HepG2 (cell line): ENCODE data around the gene ACTR1A.

ENCODE experiments used
- EZH2 ChIP-seq: conservative IDR thresholded peaks from 2 replicates; pipeline ENCODE4 v1.6.1; 2012; ENCODE audit warnings: mild to moderate bottlenecking, low read depth, low read length, moderate library complexity
- NFE2L1 ChIP-seq: sonication (generic); formaldehyde crosslinking; IDR thresholded peaks from 2 replicates; pipeline ENCODE4 v1.4.0; 2020; ENCODE audit warnings: missing genetic modification reagents, mild to moderate bottlenecking, borderline replicate concordance
- POLR2A ChIP-seq, 2 experiments: IDR thresholded peaks; 2 replicates each; pipeline ENCODE4 v1.6.1; 2011; ENCODE audit warnings: low read depth in 2 of 2, low read length in 2 of 2, mild to moderate bottlenecking in 1 of 2, moderate library complexity in 1 of 2; ENCODE audit not compliant: insufficient read depth in 1 of 2
- REPIN1 ChIP-seq: sonication (generic); formaldehyde crosslinking; IDR thresholded peaks from 2 replicates; pipeline ENCODE4 v1.8.0; 2022; ENCODE audit warnings: missing genetic modification reagents, low read depth, mild to moderate bottlenecking, borderline replicate concordance
- THAP11 ChIP-seq: IDR thresholded peaks from 2 replicates; pipeline ENCODE4 v1.6.1; 2016; ENCODE audit warnings: missing biosample characterization, missing genetic modification reagents
- THYN1 ChIP-seq: sonication (generic); formaldehyde crosslinking; IDR thresholded peaks from 2 replicates; pipeline ENCODE4 v1.8.1; 2023; ENCODE audit warnings: low read depth, mild to moderate bottlenecking, moderate library complexity, missing genetic modification reagents, borderline replicate concordance
- ZBTB8A ChIP-seq: sonication (generic); formaldehyde crosslinking; IDR thresholded peaks from 2 replicates; pipeline ENCODE4 v1.4.0; 2020; ENCODE audit warnings: mild to moderate bottlenecking, low read depth, missing genetic modification reagents, borderline replicate concordance
- TF ChIP-seq, protein P1 (sequence below): sonication (generic); formaldehyde crosslinking; IDR thresholded peaks from 2 replicates; pipeline ENCODE4 v1.5.0; 2020; ENCODE audit warnings: mild to moderate bottlenecking, missing genetic modification reagents, moderate library complexity

DNA sequence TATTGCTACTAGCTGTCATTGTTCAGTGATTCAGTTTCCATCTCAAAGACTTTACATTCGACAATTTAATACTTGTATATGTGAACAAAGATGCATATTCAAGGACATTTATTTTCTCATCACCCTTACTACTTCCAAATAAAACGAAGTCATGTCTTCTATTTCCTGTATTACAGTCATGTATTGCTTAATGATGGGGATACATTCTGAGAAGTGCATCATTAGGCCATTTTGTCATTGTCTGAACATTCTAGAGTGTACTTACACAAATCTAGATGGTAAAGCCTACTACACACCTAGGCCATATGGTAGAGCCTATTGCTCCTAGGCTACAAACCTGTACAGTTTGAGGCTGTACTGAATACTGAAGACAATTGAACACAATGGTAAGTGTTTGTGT lies 57.7 kb downstream of the ACTR1A start:
- no peak for TF ChIP-seq ZBTB8A (CRISPR knock-in tag)
- TF ChIP-seq, protein P1, sequence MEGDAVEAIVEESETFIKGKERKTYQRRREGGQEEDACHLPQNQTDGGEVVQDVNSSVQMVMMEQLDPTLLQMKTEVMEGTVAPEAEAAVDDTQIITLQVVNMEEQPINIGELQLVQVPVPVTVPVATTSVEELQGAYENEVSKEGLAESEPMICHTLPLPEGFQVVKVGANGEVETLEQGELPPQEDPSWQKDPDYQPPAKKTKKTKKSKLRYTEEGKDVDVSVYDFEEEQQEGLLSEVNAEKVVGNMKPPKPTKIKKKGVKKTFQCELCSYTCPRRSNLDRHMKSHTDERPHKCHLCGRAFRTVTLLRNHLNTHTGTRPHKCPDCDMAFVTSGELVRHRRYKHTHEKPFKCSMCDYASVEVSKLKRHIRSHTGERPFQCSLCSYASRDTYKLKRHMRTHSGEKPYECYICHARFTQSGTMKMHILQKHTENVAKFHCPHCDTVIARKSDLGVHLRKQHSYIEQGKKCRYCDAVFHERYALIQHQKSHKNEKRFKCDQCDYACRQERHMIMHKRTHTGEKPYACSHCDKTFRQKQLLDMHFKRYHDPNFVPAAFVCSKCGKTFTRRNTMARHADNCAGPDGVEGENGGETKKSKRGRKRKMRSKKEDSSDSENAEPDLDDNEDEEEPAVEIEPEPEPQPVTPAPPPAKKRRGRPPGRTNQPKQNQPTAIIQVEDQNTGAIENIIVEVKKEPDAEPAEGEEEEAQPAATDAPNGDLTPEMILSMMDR: no peak
- TF ChIP-seq EZH2: no peak
- no peak for TF ChIP-seq REPIN1 (CRISPR knock-in tag)
- TF ChIP-seq THYN1 (CRISPR knock-in tag): no peak
- no peak for TF ChIP-seq NFE2L1 (CRISPR knock-in tag)
- no peak for TF ChIP-seq POLR2A (IDR thresholded peaks at IDR 0.05; ENCODE audit: insufficient read depth in 1 of 2, low read depth in 2 of 2, low read length in 2 of 2)
- no peak for TF ChIP-seq THAP11
